GM21723 (cell line): ENCODE results near the gene RBM6.
"Not testable (repeated sequence)": the region's sequence is repeated elsewhere in the genome, so short reads cannot be mapped to it uniquely, and the experiment has no call there.

ENCODE experiments used
- ATAC-seq: cut with Tn5 transposase; IDR thresholded peaks from one replicate; pipeline ENCODE4 v1.9.1; 2021; ENCODE audit warnings: mild to moderate bottlenecking, moderate library complexity; ENCODE audit not compliant: unreplicated experiment

The RBM6 gene

DNA sequence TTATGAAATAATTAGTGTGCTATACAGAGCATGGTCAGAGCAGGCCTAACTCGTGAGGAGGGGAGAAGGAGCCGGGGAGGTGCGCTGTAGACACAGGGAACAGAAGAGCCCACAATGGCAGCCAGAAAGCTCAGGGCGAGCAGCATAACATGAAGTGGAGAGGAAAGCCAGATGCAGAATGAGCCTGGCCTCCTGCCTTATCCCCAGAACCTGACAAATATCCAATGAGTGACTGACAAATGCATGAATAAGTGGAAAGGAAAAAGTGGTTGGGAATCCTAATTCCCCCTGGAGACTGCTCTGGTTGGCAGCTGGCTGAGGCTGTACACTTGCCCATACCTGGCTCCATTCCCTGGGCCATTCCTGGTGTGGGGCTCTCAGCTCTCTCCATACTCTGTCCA is 27.1 kb upstream of the RBM6 start:
- ATAC-seq = no peak

- no peak for ATAC-seq
Measured at GRCh38 chr3:49914906-49915305, 25.0 kb upstream of the RBM6 start.

DNA sequence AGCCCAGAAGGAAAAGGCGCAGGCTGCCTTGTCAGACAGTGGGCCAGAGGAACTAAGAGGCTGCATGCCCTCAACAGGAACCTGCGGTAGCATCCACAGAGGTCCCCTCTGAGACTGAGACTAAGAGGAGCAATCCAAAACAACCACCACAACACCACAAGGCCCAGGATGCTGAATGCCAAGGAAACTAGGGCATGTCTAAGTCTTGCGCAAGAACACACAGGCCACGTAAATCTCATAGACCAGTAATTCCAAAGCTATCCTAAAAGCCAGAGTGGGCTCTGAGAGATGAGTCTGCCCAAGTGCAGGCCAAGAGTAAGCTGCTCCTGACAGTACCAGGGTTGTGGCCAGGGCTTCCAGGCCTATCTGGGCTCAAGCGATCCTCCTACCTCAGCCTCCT is 23.3 kb upstream of the RBM6 start:
- ATAC-seq = no peak

DNA sequence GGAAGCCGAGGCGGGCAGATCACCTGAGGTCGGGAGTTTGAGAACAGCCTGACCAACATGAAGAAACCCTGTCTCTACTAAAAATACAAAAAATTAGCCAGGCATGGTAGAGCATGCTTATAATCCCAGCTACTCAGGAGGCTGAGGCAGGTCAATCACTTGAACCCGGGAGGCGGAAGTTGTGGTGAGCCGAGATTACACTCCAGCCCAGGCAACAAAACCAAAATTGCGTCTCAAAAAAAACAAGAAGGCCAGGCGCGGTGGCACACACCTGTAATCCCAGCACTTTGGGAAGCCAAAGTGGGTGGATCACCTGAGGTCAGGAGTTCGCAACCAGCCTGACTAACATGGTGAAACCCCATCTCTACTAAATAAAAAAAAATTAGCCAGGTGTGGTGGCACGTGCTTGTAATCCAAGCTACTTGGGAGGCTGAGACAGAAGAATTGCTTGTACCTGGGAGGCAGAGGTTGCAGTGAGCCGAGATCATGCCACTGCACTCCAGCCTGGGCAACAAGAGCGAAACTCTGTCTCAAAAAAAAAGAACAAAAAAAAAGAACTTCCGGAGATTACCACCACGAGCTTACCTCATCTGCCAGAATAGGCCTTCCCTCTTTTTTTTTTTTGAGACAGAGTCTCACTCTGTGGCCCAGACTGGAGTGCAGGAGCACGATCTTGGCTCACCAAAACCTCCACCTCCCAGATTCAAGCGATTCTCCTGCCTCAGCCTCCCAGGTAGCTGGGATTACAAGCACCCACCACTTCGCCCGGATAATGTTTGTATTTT is 22.0 kb upstream of the RBM6 start:
- ATAC-seq = not testable (repeated sequence)

GRCh38 chr3:49924683-49925082 is 15.3 kb upstream of the RBM6 start:
- ATAC-seq = no peak

DNA sequence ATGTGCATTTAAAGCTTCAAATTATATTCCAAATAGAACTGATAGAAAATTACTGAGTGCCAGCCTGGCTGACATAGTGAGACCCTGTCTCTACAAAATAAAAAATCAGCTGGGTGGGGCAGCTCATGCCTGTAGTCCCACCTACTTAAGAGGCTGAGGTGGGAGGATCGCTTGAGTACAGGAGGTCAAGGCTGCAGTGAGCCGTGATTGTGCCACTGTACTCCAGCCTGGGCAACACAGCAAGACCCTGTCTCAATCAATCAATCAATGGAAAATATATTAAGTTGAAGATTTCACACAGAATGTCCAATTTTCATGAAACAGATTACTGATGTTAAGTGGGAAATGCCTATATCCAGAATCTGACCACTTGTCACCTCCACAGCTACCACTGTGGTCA is 14.5 kb upstream of the RBM6 start:
- ATAC-seq = no peak

DNA sequence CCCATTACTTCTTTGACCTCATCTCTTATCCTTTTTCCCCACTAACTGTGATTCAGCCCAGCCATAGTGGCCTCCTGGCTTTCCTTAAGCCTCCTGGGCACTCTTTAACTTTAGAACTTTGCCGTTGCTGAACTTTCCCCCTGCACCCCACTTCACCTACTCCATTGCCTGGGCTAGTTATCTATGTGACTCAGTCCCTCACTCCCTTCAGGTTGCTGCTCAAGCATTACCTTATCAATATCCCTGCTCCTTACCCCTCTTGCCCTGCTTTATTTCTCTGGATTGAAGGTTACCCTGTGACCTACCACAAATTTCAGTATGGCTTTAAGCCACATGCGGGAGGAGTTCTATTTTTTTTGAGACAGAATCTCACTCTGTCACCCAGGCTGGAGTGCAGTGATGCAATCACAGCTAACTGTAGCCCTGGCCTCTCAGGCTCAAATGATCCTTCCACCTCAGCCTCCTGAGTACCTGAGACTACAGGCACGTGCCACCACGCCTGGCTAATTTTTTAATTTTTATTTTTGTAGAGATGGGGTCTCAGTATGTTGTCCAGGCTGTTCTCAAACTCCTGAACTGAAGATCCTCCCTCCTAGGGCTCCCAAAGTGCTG is 13.7 kb upstream of the RBM6 start:
- no peak for ATAC-seq

DNA sequence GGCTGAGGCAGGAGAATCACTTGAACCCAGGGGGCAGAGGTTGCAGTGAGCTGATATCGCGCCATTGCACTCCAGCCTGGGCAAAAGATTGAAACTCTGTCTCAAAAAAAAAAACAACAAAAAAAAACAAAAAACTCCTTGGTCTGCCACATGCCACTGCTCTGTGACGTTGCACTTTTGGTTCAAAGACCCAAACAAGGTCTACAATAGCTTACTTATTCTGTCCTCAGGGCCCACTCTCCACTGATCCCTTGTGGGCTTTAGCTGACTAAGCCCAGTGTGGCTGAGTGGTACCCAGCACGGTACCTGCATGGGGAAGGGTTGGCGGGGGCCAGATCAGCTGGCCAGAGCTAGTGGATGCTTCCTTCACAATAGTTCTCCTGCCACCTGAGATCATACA is 12.2 kb upstream of the RBM6 start:
- no peak for ATAC-seq

GRCh38 chr3:49928481-49929017 is 11.4 kb upstream of the RBM6 start:
- ATAC-seq = no peak

DNA sequence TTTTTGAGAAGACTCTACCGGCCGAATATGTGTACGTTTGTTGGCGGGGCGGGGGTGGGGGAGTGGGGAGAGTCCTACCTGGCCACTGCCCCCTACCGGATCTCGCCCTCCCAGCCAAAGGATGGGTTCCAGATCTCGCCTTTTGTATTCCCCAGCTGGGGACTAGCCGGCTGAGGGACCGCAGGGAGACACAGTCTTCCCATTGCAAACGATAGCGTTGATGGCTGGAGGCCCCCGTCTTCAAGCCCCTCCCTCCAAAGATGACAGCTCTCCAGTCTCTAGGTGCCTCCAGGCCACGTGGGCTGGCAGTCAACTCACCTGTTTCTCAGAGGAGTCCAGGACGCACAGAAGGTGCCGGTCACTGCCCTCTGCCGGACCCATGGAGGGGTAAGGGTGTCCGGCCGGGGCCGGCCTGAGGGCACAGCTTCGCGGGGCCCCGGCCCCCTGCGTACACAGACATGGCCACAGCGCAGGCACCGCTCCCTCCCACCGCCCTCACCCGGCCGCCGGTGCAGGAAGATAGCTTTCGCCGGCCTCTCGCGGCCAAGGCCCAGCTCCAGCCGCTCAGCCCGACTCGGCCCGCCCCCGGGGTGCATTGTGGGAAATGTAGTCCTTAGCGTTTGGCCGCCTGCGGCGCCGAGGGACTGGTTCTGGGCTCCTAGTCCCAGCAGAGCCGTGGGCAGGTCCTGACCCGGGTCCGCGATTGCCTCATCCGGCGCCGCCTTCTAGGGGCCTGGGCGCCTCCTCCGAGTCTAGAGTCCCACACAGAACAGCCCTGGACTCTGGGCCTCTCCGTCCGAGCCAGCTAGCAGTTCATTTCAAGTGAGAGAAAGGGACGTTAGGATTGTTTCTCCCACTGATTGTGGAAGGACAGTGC is 10.4 kb upstream of the RBM6 start, which contains the start of gene MON1A:
Gene MON1A (minus strand): TSS at position 521 of the 877 bp plus-strand sequence. CDS start 16,465 bp downstream, outside the sequence.
- ATAC-seq = peak; percentile 87

DNA sequence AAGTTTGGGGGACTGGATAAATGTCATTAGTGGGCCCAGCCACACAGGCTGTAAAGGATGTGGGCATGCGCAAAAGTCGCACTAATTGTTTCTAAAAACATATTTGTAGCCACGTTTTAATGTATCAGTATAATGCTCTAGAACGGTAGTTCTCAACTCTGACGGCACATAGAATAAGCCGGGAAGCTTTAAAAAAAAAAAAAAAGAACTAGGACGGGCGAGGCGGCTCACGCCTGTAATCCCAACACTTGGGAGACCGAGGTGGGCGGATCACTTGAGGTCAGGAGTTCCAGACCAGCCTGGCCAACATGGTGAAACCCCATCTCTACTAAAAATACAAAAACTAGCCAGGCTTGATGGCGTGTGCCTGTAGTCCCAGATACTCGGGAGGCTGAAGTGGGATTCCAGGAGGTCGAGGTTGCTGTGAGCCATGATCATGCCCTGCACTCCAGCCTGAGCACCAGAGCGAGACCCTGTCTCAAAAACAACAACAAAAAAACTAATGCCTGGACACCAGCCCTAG is 9.7 kb upstream of the RBM6 start:
- no peak for ATAC-seq

DNA sequence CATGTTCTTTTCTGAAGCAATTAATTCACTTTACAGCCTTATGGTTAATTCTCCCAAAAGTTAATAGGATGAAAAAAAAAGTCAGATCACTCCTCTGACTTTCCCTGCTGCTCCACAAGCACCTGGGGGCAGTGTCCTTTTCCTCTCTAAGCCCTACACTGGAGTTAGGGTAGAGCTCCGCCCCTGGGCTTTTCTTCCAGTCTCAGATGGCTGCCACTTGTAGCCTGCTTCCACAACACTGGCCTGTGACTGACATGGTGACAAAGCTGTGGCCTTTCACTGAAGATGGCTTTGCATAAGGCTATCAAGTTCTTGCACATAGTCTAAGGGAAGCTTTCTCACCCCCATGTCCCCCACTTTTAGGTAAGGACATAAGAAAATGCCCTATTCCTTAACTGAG is 9.0 kb upstream of the RBM6 start:
- ATAC-seq = no peak

DNA sequence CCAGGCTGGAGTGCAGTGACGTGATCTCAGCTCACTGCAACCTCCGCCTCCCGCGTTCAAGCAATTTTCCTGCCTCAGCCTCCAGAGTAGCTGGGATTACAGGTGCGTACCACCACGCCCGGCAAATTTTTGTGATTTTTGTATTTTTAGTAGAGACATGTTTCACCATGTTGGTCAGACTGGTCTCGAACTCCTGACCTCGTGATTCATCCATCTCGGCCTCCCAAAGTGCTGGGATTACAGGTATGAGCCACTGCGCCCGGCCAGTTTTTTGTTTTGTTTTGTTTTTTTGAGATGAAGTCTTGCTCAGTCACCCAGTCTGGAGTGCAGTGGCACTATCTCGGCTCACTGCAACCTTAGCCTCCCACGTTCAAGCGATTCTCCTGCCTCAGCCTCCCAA is 7.7 kb upstream of the RBM6 start:
- not testable (repeated sequence) for ATAC-seq

DNA sequence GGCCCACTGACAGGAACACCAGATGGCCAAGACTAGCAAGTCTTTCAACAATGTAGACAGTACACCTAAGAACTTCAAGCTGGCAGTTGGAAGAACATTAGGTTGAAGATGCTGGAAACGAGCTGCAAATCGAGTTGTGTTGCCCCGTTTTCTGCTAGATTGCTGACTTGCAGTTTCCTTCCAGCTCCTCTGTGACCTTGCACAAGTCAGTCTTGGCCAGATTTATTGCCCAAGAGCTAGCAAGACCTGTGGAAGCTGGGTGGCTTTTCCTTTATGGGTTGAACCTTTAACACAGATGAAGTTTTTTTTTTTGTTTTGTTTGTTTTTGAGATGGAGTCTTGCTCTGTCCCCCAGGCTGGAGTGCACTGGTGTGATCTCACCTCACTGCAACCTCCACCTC is 2.9 kb upstream of the RBM6 start:
- no peak for ATAC-seq

DNA sequence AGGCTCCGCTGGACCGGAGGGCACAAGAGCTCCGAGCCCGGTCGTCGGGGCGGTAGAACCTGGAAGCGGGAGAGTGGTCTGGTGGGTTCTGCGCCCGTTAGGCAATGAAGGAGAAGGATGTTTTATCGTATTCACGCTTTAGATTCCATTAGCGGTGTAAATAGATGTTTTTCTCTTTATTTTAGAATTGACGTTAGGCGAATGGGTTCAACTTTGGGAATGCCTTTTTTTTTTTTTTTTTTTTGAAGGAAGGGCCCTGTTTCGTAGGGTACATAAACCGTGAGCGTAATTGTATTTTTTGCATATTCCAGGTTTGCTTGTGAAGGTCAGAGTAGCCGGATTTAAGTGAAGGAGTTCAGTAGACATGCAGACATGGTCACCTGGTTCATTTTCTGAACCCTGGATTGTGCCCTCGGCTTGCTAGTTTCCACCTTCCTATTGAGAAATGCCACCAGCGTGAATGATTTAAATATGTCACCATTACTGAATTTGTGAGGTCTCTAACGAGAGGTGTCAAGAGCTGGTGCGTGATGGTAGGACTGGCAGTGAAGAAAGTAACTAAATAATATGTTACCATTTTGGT is 808 bp downstream of the RBM6 start:
- no peak for ATAC-seq

- ATAC-seq = no peak
Measured at GRCh38 chr3:49942651-49943050, 2.7 kb downstream of the RBM6 start.

DNA sequence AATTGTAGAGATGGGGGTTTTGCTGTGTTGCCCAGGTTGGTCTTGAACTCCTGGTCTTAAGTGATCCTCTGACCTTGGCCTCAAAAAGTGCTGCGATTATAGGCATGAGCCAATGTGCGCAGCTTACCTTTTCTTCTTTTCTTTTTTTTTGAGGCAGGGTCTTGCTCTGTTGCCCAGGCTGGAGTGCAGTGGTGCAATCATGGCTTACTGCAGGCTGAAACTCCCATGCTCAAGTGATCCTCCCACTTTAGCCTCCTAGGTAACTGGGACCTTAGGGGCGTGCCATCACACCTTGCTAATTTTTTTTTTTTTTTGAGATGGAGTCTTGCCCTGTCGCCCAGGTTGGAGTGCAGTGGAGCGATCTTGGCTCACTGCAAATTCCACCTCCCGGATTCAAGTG is 13.0 kb downstream of the RBM6 start:
- ATAC-seq = no peak

- no peak for ATAC-seq
Measured at GRCh38 chr3:49955636-49956035, 15.7 kb downstream of the RBM6 start.

GRCh38 chr3:49966233-49966942 is 26.4 kb downstream of the RBM6 start:
- no peak for ATAC-seq

DNA sequence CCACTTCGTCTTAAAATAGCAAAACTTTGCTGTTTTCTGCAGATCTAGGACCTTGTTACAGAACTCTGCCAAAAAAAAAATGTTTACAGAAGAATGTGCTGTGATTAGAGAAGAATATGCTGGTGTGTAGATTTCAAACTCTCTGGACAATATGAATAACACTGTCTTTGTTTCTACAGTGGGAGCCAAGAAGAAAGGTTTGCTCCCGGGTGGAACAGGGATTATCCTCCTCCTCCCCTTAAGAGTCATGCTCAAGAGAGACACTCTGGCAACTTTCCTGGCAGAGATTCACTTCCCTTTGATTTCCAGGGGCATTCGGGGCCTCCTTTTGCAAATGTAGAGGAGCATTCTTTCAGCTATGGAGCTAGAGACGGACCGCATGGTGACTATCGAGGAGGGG is 27.3 kb downstream of the RBM6 start:
- ATAC-seq = no peak
